ENCODE data around the gene SAA1.
"Not testable (repeated sequence)": the region's sequence is repeated elsewhere in the genome, so short reads cannot be mapped to it uniquely, and the experiment has no call there.

Gene SAA1

DNA sequence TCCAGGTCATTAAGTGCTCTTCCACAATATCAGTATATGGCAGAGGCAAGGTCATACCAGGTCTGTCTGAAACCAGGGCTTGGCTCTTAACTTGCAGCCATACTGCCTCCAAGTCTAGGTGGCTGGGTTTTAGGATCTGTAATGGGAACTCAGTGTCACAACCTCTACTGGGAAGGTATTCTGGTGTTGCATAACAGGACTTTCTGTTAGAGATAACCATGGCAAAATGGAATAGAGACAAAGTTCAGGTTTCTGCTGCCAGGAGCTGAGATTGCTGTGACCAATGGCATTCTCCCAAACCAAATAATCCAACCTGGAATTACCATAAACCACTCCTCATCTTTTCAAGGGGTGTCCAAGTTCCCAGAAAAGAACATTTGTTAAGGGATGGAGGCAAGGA is 6.8 kb upstream of the SAA1 start:
- DNase-seq (ENCODE audit: low read depth) = no peak

DNA sequence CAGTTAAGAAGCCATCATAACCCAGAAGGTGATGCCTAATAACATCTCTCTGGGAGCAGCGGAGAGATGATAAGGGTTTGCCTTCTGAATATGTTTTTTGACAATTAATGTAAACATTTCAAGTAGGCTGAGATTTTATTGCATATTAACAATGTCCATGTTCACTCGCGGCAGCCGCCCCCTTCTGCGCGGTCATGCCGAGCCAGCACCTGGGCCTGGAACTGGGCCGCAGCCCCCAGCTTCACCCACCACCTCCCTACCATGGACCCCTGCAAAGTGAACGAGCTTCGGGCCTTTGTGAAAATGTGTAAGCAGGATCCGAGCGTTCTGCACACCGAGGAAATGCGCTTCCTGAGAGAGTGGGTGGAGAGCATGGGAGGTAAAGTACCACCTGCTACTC is 4.3 kb upstream of the SAA1 start:
- no peak for DNase-seq (ENCODE audit: low read depth)

DNA sequence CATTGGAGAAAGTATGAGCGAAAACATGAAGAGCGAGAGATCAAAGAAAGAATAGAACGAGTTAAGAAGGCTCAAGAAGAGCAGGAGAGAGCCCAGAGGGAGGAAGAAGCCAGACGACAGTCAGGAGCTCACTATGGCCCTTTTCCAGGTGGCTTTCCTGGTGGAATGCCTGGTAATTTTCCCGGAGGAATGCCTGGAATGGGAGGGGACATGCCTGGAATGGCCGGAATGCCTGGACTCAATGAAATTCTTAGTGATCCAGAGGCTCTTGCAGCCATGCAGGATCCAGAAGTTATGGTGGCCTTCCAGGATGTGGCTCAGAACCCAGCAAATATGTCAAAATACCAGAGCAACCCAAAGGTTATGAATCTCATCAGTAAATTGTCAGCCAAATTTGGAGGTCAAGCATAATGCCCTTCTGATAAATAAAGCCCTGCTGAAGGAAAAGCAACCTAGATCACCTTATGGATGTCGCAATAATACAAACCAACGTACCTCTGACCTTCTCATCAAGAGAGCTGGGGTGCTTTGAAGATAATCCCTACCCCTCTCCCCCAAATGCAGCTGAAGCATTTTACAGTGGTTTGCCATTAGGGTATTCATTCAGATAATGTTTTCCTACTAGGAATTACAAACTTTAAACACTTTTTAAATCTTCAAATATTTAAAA is 3.2 kb upstream of the SAA1 start:
- DNase-seq (ENCODE audit: low read depth) = not testable (repeated sequence)

DNA sequence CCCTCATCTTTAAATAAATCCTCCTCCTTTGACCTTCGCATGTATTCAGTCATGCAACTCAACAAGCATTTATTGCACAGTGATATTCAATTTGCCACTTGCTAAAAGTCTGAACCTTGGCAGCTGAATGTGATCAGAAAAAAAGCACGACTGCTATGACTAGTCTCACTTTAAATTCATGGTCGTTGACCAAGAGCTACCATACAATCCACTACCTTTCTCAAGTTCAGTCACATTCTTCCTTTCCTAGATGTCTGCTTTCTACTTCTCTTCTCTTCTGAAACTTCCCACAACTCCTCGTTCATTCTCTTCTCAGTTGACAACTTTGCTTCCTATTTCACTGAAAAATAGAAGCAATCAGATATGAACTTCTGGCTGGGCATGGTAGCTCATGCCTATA is 2.0 kb upstream of the SAA1 start:
- no peak for DNase-seq (ENCODE audit: low read depth)

DNA sequence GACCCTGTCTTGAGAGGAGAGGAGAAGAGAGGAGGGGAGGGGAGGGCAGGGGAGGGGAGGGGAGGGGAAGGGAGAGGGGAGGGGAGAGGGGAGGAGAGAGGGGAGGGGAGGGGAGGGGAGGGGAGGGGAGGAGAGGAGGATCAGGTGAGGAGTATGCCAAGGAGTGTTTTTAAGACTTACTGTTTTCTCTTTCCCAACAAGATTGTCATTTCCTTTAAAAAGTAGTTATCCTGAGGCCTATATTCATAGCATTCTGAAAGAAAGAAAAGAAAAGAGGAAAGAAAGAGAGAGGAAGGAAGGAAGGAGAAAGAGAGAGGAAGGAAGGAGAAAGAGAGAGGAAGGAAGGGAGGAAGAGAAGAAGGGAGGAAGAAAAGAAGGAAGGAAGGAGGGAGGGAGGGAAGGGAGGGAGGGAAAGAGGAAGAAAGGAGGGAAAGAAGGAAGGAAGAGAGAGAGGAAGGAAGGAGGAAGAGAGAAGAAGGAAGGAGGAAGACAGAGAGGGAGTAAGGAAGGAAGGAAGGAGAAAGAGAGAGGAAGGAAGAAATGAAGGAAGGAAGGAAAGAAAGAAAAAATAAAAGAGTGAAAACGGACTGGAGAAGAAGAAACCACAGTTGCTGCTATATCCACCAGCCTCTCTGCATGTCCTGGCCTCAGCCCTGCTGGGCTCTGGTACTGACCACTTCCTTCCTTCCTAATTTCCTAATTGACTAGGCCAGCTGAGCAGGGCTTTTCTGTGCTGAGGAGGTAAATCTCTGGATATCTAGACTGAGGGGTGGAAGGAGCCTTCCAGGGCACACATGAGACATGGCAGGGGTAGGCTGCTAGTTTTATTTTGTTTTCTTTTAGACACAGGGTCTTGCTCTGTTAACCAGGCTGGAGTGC is 1.1 kb upstream of the SAA1 start:
- DNase-seq (ENCODE audit: low read depth) = no peak

DNA sequence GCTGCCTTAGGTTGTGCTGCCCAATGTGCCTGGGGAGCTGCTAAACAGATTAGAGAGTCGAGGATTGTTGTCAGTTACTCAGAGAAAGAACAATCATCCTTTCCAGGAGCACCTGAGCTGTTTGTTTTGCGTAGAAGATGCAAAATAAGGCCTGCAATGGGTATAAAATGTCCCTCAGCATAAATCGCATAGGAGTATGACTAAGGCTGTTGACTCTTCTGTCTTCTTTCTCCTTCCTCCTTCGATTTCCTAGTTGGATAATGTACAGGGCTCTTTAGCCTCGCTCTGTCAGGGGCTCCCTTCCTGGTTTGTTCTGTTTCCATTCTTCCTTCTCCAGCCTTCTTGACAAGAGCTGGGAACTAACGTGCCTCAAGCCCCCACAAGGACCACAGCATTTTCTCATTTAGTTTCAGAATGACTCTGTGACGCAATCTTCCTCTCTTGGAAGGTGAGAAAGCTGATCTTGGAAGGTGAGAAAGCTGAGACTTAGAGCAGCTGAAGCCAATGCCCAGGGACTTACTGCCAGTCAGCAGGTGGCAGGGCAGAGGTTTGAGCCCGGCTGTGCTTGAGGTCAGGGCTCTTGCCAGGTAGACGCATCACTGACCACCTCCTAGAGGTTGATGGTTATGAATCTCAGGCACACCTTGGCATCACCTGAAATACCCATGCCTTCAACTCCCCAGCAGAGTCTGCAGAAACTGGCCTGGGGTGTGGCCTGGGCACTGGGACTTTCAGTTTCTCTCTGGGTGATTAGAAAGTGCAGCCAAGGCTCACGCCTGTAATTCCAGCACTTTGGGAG is 1.5 kb downstream of the SAA1 start:
- DNase-seq (ENCODE audit: low read depth) = not testable (repeated sequence)

DNA sequence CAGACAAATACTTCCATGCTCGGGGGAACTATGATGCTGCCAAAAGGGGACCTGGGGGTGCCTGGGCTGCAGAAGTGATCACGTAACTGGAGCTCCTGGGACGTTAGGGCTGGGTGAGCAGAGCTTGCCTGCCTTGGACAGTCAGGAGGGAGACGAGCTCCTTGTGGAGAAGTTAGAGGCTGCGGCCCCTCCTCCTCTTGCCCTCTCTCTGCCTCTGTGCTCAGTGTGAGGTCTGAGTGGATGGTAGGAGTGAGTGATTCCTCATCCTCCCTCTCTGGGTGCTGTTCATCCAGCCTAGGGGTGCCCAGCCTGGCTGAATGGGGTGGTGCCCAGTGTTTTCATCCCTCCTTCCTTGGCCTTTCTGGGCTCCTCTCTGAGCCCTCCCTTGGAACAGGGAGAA is 3.2 kb downstream of the SAA1 start:
- not testable (repeated sequence) for DNase-seq (ENCODE audit: low read depth)

DNA sequence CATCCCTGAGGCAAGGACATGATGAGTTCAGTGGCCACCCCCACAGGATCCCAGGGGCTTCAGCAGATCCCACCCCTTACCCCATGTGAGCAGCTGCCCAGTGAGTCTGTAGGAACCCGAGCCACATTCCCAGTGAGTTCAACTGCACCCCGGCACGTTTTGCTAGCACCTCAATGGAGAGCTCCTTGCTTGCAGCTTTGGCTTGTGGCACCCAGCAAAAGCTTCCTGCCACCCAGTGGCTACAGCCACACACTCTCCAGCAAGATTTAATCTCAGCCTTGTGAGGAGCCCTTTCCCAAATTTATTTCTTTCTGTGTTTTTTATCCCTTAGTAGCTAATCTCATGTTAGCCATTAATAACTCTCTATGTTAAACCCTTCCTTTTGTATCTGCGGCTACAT is 4.0 kb downstream of the SAA1 start:
- no peak for DNase-seq (ENCODE audit: low read depth)

DNA sequence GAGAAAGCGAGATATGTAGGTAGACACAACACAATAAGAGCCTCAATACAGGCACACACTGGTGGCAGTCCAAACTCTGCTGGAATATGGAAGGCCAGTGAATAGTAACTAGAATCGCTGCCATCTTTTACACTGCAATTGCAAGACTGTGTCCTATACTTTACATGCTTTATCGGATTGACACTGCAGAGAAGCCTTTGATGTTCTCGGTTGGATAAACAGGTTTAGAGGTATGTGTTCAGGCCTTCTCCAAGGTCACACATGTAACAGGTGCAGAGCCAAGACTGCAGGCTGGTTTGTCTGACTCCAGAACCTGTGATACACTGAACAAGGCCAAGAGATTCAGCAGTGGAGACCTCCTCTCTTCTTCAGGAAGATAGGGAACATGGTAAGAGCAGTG is 5.1 kb downstream of the SAA1 start:
- no peak for DNase-seq (ENCODE audit: low read depth)

DNA sequence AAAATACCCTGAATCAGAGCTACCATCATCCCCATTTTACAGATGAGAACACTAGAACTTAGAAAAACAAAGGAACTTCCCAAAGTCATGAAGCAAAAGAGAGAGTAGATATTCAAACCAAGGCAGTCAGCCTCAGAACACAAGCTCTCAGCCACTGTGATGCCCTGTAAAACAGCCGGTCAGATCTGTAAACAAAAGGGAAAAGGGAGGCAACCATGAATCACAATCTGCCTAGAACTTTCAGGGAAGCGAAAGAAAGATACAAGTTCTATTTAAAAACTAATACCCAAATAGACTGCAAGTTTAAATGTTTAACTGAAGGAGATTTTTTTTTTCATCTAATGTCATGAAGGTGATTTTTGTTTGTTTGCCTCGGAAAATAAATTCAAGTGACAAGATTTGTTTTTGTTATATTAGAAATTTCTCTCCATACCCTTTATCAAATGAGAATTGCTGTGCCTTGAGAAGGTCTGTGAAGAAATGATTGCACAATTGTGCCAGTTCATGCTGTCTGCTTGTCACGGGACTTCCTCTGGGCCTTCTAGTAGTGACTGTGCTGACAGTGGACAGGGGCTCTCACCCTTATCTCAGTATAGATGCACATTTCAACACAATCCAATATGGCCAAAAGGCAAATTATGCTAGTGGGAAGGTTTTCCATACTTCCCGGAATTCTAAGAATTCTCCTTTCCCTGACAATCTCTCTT is 11.7 kb downstream of the SAA1 start:
- DNase-seq (ENCODE audit: low read depth) = no peak

DNA sequence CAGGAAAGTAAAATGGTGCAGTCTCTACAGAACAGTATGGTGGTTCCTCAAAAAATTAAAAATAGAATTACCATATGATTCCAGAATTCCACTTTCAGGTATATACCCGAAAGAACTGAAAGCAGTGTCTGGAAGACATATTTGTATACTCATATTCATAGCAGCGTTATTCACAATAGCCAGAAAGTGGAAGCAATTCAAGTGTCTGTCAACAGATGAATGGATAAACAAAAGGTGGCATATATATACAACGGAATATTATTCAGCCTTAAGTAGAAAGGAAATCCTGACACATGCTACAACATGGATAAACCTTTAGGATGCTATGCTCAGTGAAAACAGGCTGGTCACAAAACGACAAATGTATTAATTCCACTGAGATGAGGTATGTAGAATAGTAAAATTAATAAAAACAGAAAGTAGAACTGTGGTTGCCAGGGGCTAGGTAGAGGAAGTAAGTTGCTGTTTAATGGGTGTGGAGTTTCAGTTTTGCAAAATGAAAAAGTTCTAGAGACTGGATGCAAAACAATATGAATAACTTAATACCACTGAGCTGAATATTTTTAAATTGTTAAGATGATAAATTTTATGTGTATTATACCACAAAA is 14.5 kb downstream of the SAA1 start:
- DNase-seq (ENCODE audit: low read depth) = no peak

DNA sequence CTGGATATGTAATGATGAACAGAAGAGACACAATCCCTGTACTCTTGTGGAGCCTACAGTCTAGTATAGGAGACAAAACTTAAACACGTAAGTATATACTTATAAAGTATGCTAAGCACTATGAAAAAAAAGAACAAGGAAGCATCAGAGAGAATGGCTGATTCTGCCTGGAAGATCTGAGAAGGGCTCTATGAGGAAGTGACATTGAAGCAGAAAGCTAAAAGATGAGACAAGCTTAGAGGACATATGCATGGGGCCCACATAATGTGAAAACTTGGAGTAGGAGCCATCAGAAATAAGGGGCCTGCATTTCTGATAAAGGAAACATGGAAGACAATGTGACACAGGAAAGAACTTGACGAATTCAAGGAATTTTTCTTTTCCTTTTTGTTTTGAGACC is 16.6 kb downstream of the SAA1 start:
- DNase-seq (ENCODE audit: low read depth) = no peak

DNA sequence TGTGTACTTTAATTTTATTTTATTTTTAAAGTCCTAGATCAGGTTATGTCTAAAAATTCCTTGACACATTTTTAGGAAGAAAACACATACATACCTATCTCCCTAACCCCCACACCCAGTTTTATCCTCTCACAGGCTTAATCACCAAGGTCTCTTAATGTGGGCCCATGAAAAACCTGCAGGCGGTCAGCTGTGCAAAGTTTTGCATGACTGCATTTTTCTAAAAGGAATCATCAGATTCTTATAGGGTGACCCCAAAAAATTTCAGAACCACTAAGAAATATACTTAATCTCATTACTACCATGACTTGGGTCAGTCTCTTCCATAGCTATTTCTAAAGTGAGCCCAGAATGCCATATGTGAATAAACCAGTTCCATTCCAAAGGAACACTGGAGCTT is 19.8 kb downstream of the SAA1 start:
- no peak for DNase-seq (ENCODE audit: low read depth)

DNA sequence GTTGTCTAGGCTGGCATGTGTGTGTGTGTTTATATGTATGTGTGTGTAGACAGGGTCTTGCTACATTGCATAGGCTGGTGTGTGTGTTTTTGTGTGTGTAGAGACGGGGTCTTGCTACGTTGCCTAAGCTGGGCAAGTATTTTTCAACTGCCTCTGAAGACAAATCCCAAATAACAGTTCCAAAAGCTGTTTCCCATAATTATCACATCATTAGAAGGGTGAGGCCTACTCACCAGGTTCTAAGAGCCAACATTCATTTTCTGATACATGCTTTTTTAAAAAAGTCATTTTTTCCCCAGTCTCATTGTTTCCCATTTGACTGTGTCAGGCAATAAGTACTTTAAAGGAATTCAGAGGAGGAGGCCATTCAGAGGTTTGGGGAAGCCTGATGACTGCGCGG is 22.8 kb downstream of the SAA1 start:
- no peak for DNase-seq (ENCODE audit: low read depth)

DNA sequence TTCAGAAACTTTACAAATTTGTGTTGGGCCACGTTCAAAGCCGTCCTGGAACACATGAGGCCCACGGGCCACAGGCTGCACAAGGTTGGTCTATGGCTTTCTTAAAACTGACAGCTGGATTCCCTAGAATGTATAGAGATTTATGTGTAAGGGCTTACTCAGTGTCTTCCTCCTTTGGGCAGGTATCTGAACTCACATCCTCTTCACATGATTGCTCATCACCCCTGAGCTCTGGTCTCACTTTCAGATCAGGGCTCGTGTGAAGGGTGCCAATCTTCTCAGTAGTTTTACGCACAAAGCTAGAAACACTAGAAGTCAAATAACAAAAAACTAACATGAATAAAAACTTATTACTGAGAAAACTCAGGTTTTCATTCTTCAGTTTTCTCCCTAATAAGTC is 28.8 kb downstream of the SAA1 start:
- DNase-seq (ENCODE audit: low read depth) = no peak

DNA sequence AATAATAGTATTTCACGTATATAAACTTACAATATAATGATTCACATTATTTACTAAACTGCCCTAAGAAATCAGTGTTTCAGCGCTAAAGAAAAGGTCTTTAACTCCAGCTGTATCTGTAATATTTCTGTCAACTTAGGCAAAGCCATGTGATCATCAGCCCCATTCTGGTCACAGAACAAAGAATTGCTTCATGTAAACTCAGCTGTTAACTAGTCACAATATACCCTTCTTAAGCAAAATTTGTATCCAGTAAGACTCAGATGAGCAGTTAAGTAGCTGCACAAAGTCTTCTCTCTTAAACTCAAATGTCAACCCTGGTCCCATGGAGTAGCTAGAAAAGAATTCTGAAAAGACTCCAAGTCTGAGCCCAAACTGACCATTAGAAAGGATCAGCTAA is 29.3 kb downstream of the SAA1 start:
- no peak for DNase-seq (ENCODE audit: low read depth)

DNA sequence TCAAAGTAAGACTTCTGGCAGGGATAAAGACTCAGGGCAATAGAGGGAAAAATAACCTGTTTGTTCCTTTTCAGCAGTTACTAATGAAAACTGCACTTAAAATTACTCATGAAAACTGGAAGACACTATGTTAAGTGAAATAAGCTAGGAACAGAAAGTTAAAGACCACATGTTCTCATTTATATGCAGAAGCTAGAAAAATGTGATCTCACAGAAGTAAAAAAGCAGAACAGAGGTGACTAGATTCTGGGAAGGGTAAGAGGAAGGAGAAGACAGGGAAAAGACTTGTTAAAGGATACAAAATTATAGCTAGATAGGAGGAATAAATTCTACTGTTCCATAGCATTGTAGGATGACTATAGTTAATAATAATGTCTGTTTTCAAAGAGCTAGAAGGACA is 33.7 kb downstream of the SAA1 start:
- DNase-seq (ENCODE audit: low read depth) = no peak

DNA sequence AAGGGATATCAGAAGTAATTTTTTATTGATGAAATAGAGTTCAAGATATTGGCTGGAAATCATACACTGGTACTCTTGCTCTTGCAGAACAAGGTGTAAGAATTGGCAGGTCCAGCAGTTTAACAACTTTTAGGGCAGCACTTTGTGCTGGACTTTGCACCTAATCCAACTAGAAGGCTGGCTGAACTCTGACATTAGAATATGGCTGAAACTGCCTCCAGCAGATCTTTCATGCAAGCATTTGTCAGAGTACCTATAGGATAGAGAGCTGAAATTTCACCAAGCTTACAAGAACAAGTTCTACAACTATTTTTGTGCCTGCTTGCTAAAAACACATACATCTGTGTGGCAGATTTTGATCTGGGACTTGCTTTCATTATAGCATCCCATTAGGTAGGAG is 38.7 kb downstream of the SAA1 start:
- DNase-seq (ENCODE audit: low read depth) = no peak

DNA sequence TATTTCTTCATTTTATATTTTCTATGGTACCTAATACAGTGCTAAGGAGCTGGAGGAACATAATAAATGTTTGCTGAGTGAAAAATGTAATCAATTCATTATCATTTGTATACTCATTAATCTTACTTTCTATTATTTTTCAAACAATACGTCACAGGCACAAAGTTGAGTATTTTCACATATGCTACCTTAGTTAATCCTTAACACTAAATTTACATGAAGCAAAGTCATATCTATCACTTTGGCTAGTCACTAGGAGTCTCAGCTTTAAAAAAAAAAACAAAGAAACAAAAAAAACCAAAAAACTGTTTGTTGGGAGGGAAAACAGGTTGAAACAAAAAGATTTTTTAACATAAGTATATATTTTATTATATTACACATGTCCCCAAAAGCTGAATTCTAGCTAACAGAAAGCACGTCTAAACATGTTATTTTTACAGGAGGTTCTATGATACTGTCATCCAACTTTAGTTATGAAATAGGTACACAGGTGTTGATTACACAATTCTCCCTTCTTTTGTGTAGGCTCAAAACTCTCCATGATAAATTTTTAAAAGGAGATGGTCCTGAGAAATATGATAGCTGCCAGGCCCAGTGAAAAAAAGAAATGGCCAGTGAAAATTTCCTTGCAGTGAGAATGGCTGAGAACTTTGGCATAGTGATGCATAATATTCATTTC is 41.5 kb downstream of the SAA1 start:
- DNase-seq (ENCODE audit: low read depth) = no peak

DNA sequence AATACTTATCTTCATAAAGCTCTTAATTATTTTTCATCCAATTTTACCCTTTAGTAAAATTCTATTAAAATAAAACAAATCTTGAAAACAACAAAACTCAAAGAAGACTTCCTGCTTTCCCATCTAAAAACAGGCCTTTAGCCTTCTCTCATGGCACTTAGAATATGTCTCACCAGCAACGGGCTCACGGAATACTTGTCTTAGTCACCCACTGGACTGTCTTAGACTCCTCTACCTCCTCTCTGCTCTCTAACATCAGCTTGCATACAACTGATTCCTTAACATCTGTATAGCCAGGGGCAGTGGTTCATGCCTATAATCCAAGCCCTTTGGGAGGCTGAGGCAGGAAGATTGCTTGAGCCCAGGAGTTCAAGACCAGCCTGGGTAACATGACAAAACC is 42.2 kb downstream of the SAA1 start:
- DNase-seq (ENCODE audit: low read depth) = no peak

DNA sequence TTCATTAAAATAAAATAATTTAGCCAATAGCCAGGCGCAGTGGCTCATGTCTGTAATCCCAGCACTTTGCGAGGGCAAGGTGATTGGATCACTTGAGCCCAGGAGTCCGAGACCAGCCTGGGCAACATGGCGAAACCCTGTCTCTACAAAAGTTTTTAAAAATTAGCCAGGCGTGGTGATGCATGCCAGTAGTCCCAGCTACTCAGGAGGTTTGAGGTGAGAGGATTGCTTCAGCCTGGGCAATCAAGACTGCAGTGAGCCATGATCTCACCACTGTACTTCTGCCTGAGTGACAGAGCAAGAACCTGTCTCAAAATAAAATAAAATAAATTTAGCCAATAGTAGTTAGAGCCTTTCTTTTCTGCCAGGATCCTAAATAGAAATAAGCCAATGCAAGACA is 43.6 kb downstream of the SAA1 start:
- no peak for DNase-seq (ENCODE audit: low read depth)
